PFSK-1 (cell line): ENCODE data around the gene ZC3H11A.

Experiments
- FOXP2 ChIP-seq: optimal IDR thresholded peaks from 2 replicates; pipeline ENCODE3; 2011; ENCODE audit warnings: borderline replicate concordance, control low read depth, inconsistent platforms; ENCODE audit not compliant: insufficient read depth; ENCODE audit errors: extremely low read length, extremely low read depth
- POLR2AphosphoS5 ChIP-seq: IDR thresholded peaks from 2 replicates; pipeline ENCODE4 v1.6.1; 2012; ENCODE audit warnings: low read depth, mild to moderate bottlenecking, control low read depth, low read length, moderate library complexity
- REST ChIP-seq, 2 experiments: IDR thresholded peaks; 2 replicates each; pipeline versions ENCODE4 v1.6.1 to v1.8.0; 2011 to 2012; ENCODE audit warnings: low read depth in 2 of 2, low read length in 2 of 2, control low read depth in 1 of 2, inconsistent platforms in 1 of 2, mild to moderate bottlenecking in 1 of 2, moderate library complexity in 1 of 2; ENCODE audit not compliant: insufficient read depth in 1 of 2
- SIN3A ChIP-seq: IDR thresholded peaks from 2 replicates; pipeline ENCODE4 v1.6.1; 2012; ENCODE audit warnings: mild to moderate bottlenecking, low read length, moderate library complexity, borderline replicate concordance; ENCODE audit not compliant: insufficient read depth
- TAF1 ChIP-seq: IDR thresholded peaks from 2 replicates; pipeline ENCODE4 v1.6.1; 2012; ENCODE audit warnings: low read length, control low read depth, borderline replicate concordance; ENCODE audit not compliant: insufficient read depth

DNA sequence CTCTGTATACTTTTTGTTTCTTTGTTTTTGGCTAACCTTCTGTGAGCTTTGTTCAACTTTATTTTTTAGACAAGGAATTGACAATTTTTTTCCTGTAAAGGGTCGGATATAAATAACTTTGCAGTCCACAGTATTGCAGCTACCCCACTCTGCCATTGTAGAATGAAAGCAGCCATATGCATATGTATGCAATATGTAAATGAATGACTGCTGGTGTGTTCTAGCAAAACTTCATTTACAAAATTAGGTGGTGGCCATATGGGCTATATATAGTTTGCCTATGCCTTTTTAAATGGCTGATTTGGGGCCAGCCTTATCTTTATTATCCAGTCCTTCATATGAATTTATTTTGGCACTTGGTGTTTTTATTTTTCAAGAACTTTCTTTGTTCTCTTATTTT lies 48.0 kb downstream of the ZC3H11A start:
- TF ChIP-seq POLR2AphosphoS5 (no peak), REST (IDR thresholded peaks at IDR 0.05; ENCODE audit: insufficient read depth in 1 of 2, low read depth in 2 of 2, low read length in 2 of 2) (no peak), SIN3A (no peak), TAF1 (no peak), FOXP2 (no peak)
